ENCODE measurements around the gene PSMA8.
"Not testable (repeated sequence)": the region's sequence is repeated elsewhere in the genome, so short reads cannot be mapped to it uniquely, and the experiment has no call there.

The PSMA8 gene

DNA sequence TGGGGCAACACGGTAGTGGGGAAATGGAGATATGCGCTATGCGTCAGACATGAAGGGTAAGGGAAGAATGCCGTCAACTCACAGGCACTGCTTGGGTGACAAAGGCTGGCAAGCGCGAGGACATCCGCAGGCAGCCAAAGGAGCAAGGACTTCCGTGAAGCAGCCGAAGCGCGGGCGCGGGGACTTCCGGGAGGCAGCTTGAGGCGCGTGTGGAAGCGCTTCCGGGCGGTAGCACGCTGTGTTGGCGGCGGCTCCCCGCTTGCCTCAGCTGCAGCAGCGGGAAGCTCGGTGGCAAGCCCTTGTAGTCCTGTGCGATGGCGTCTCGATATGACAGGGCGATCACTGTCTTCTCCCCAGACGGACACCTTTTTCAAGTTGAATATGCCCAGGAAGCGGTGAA lies at the start of gene PSMA8:
Gene PSMA8, plus strand, starts transcription at position 218 of the 400 bp plus-strand sequence. Its CDS starts 97 bp downstream, at position 315.
- DNase-seq = peak; percentile 57

DNA sequence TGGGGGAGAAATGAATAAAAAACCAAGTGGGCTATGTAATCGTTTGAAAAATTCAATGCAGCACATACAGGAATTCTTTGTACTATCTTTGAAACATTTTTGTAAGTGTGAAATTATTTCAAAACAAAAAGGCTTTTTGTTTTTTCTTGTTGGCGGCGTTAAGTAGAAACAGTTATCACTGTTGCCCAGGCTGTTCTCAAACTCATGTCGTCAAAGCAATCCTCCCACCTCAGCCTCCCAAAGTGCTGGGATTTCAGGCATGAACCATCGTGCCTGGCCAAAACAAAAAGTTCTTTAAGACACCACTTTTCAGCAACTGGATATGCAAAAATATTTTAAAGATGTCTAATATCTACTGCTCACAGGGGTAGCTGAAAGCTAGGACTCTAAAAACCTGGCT lies 48.6 kb upstream of the PSMA8 start:
- no peak for DNase-seq

GRCh38 chr18:26086959-26087358 lies 46.7 kb upstream of the PSMA8 start:
- DNase-seq = no peak

DNA sequence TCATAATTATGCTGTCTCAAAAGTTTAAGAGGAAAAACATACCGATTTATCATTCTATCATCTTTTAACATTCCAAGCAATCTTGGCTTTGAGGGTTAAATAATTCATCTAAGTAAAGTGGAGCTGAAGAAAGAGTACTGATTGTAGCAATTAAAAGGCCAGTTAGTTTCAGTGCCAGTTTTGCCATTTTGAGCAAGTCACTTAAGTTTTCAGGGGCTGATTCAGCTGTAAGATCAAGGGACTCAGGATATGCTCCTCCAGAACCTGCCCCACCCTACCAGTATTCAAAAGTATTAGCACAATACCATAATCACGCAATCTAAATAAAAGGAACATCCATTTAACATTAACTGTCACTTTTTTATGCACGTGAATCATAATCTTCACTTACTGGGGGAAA lies 45.2 kb upstream of the PSMA8 start:
- DNase-seq = no peak

DNA sequence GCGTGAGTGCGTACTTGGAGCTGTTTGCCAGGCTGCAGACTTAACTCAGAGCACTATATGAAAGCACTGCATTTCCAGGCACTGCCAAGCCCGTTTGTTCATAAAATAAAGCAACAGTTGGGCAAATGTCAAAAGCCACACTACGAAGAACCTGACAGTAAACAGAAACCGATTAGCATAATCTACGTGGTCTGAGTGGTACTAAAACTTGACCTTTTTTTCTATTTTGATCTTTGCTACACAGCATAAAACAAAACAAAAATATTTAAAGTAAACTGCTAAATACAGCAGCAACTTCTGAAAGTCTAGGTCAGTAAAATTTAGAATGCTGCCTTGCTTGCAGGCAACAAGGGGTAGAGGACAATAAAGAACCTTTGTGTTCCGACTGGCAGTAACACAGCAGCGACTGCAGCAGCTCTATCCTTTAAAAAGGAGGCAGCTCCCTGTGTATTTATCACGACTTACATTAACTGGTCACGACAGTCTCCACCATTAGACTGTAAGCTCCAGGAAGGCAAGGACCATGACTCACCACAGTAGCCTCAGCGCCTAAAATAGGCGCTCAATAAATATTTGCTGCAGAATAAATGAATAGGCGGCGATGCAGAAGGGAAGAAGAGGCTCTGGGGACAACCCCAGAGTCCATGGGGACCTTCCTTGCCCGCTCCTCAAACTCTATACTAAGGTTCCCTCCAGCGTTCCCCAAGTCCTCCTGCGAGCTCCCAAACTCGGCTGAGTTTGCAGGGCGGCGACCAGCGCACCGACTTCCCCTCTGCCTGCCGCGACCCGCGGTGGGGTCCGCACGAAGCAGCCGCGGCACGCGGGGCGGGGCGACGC lies 44.2 kb upstream of the PSMA8 start:
- peak; percentile 56 for DNase-seq

GRCh38 chr18:26090130-26091046 lies 43.3 kb upstream of the PSMA8 start, which contains the start of gene SS18:
Gene SS18, minus strand, starts transcription at chr18:26090613. Its CDS starts 44 bp downstream, at chr18:26090569.
- DNase-seq = peak; percentile 97

GRCh38 chr18:26091047-26091630 lies 42.5 kb upstream of the PSMA8 start:
- no peak for DNase-seq

DNA sequence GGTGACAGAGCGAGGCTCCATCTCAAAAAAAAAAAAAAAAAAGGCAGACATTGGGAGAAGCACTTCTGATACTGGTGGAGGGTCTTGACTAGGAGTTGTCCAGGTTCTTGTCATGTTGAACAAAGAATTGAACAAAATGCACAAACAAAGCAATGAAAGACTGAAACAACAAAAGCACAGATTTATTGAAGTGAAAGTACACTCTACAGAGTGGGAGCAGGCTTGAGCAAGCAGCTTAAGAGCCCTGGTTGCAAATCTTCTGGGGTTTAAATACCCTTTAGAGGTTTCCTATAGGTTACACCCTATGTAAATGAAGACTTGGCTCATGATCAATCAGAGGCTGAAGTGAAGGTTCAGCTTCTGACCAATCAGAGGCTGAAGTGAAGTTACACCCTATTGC lies 36.8 kb upstream of the PSMA8 start:
- DNase-seq = no peak

GRCh38 chr18:26097563-26097962 lies 36.1 kb upstream of the PSMA8 start:
- DNase-seq = no peak

GRCh38 chr18:26103579-26103978 lies 30.1 kb upstream of the PSMA8 start:
- DNase-seq = no peak

GRCh38 chr18:26104035-26104434 lies 29.6 kb upstream of the PSMA8 start:
- no peak for DNase-seq

DNA sequence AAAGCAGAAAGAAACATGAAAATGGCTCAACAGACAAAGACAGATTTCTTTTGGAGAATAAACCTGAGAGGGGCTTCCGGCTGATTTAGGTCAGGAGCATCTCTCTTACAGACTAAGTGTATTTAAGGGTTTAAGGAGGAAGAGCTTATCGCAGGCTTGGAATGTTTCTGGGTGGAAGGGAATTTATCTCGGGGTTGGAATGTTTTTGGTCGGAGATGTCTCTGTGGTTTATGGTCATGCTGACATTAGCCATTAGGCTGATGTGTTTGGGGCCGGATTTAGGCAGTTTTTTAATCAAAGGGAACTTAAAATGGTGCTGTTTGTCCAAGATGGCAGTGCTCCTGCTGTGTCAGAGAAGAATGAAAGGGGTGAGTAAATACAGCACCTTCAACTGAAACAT lies 14.4 kb upstream of the PSMA8 start:
- DNase-seq = no peak

- DNase-seq = no peak
These were observed 12.2 kb upstream of the PSMA8 start for GRCh38 chr18:26121476-26121875.

GRCh38 chr18:26121994-26122393 lies 11.7 kb upstream of the PSMA8 start:
- not testable (repeated sequence) for DNase-seq

DNA sequence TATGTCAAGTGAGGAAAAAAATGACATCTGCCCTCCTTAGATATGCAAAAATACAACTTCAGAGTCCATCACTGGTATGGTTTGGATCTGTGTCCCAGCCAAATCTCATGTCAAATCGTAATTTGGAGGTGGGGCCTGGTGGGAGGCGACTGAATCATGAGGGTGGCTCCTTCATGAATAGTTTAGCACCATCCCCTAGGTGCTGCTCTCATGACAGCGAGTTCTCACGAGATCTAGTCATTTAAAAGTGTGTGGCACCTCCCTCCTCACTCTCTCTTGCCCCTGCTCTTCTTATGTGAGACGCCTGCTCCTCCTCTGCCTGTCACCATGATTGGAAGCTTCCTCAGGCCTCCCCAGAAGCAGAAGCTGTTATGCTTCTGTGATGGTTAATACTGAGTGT lies 5.9 kb upstream of the PSMA8 start:
- no peak for DNase-seq

DNA sequence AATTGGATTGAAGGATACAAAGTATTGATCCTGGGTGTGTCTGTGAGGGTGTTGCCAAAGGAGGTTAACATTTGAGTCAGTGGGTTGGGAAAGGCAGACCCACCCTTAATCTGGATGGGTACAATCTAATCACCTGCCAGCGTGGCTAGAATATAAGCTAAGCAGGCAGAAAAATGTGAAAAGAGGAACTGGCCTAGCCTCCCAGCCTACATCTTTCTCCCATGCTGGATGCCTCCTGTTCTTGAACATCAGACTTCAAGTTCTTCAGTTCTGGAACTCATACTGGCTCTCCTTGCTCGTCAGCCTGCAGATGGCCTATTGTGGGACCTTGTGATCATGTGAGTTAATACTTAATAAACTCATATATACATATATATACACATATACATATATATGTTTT lies 5.5 kb upstream of the PSMA8 start:
- not testable (repeated sequence) for DNase-seq

DNA sequence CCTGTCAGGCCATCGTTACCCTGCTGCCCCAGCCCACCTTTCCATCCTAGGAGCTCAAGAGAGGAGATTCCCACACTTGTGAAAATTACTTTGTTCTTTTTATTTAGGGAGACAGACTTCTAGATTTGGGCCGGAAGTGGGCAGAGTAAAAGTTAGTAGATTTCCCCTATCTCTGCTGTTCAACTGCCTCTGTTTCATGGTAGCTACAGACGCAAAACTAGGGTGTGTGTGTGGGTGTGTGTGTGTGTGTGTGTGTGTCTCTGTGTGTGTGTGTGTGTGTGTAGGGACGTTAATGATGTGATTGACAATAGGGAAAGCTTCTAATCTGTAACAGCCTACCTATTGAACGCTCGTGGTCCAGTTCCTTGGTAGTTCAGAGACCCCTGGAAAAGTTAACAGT lies 438 bp downstream of the PSMA8 start:
- DNase-seq = no peak

DNA sequence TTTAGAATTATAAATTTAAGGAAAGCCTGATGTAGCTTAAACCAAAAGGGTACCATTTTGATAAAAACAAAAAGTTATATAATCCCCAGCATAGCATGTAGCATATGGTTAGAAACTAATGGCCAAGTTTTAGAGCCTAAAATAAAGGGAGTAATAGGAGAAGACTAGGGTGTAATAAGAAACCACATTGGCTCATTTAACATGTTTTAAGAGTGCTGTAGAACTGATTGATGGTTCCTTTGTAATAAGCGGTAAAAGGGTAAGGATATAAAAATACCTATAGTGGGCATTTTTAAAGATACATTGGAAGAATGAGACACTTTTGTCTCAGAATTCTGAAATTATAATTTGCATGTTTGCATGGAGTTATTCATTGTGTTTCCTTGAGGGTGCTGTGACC lies 1.9 kb downstream of the PSMA8 start:
- DNase-seq = no peak

GRCh38 chr18:26157326-26157725 lies 23.7 kb downstream of the PSMA8 start:
- no peak for DNase-seq

- DNase-seq = no peak
These were observed 25.7 kb downstream of the PSMA8 start for GRCh38 chr18:26159353-26159752.

- DNase-seq = no peak
These were observed 30.9 kb downstream of the PSMA8 start for GRCh38 chr18:26164571-26164970.

DNA sequence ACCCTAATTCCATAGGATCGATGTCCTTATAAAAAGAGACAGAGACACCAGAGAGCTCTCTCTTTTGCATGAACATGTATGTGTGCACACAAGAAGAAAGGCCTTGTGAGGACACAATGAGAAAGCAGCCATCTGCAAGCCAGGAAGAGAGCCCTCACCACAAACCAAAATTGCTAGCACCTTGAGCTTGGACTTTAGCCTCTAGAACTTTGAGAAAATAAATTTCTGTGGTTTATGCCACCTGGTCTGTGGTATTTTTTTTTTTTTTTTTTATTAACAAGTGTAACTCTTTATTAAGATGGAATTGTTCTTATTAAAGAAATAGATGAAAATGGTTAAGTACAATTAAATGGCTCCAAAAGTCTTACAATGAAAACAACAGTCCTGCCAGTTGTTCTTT lies 33.9 kb downstream of the PSMA8 start:
- DNase-seq = not testable (repeated sequence)

- no peak for DNase-seq
These were observed 41.8 kb downstream of the PSMA8 start for GRCh38 chr18:26175481-26175880.
